Keratinocyte (primary cell): ENCODE measurements around the gene ALG1L2.
"Not testable (repeated sequence)": the region's sequence is repeated elsewhere in the genome, so short reads cannot be mapped to it uniquely, and the experiment has no call there.

Experiments
- EZH2 ChIP-seq: IDR thresholded peaks from one replicate; pipeline ENCODE4 v1.6.1; 2012; ENCODE audit warnings: inconsistent platforms, mild to moderate bottlenecking, low read length, moderate library complexity
- TF ChIP-seq, protein P1 (sequence below), 3 experiments: IDR thresholded peaks in 1 of 3; conservative IDR thresholded peaks in 1 of 3; optimal IDR thresholded peaks in 1 of 3; 2 replicates in 2 of 3; 3 replicates in 1 of 3; pipeline versions ENCODE3 to v1.5.1; 2011; ENCODE audit warnings: low read length in 3 of 3, mild to moderate bottlenecking in 3 of 3, moderate library complexity in 2 of 3, control low read depth in 1 of 3, inconsistent platforms in 1 of 3; ENCODE audit not compliant: insufficient read depth in 2 of 3; ENCODE audit errors: extremely low read depth in 1 of 3

DNA sequence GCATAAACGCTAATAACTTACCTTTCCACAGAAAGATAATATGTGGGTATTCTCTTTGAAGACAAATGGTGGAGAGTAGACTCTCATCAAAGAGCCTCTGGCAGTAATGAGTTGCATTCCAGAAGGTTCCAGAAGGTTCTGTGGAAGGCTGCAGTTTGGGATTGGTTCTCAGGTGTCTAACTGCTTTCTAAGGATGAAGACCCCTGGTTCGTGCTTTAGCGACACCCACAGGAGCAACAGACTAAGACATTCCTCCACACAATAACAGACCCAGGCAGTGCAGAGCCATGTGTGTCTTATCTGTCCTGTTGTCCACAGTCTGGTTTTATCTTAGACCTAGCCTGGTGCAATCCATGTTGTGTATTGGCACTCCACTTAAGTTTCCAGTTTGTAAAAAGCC lies 9.1 kb downstream of the ALG1L2 start:
- TF ChIP-seq, protein P1, sequence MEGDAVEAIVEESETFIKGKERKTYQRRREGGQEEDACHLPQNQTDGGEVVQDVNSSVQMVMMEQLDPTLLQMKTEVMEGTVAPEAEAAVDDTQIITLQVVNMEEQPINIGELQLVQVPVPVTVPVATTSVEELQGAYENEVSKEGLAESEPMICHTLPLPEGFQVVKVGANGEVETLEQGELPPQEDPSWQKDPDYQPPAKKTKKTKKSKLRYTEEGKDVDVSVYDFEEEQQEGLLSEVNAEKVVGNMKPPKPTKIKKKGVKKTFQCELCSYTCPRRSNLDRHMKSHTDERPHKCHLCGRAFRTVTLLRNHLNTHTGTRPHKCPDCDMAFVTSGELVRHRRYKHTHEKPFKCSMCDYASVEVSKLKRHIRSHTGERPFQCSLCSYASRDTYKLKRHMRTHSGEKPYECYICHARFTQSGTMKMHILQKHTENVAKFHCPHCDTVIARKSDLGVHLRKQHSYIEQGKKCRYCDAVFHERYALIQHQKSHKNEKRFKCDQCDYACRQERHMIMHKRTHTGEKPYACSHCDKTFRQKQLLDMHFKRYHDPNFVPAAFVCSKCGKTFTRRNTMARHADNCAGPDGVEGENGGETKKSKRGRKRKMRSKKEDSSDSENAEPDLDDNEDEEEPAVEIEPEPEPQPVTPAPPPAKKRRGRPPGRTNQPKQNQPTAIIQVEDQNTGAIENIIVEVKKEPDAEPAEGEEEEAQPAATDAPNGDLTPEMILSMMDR (optimal IDR thresholded peaks at IDR 0.05 in 1 of 3, IDR thresholded peaks at IDR 0.05 in 1 of 3, conservative IDR thresholded peaks at IDR 0.05 in 1 of 3; ENCODE audit: extremely low read depth in 1 of 3, insufficient read depth in 2 of 3, low read length in 3 of 3): not testable (repeated sequence)
- TF ChIP-seq EZH2: not testable (repeated sequence)
